AG04450 (cell line): ENCODE data around the gene ATN1. TPM values are rescaled to one million over a fixed set of nuclear protein-coding genes. Genes with fewer than 3 reads are reported as not detected.
"Not testable (repeated sequence)": the region's sequence is repeated elsewhere in the genome, so short reads cannot be mapped to it uniquely, and the experiment has no call there.

Experiments used
- CTCF ChIA-PET: fragments of 300-600, 350-600 bp; formaldehyde crosslinking; extraction: SDS; loops from one replicate; lab custom pipeline; 2022; ENCODE audit warnings: antibody characterized with exemption, inconsistent platforms; lab: Charles Lee
- POLR2A ChIA-PET: fragments of 350-600 bp; formaldehyde crosslinking; extraction: SDS; loops from one replicate; lab custom pipeline; 2021; ENCODE audit warnings: antibody characterized with exemption, inconsistent platforms; lab: Yijun Ruan, JAX
- DNase-seq: peaks from one replicate; pipeline ENCODE4 v3.0.0-alpha.2; 2011; ENCODE audit warnings: low read depth, low spot score
- H3K27ac ChIP-seq: one replicate; pipeline ENCODE4 v1.5.1; 2012; ENCODE audit warnings: low read depth, low read length, control low read depth
- H3K27me3 ChIP-seq: one replicate; pipeline ENCODE4 v1.6.0; 2012; ENCODE audit warnings: low read length; ENCODE audit not compliant: control insufficient read depth, insufficient read depth
- H3K4me3 ChIP-seq: 2 replicates; pipeline ENCODE4 v1.5.1; 2011; ENCODE audit warnings: mild to moderate bottlenecking, low read depth, low read length, control low read depth
- H3K9me3 ChIP-seq: 2 replicates; pipeline ENCODE4 v1.5.1; 2012; ENCODE audit warnings: low read length; ENCODE audit not compliant: control insufficient read depth, insufficient read depth
- polyA plus RNA-seq: library from polyadenylated mRNA; depleted of rRNA; stranded (reverse); fragments of >200 nt; gene quantifications from 2 replicates; pipeline ENCODE4 v1.2.3, GENCODE V29; 2011
- TF ChIP-seq, protein P1 (sequence below): IDR thresholded peaks from 2 replicates; pipeline ENCODE4 v1.5.1; 2011; ENCODE audit warnings: low read depth, low read length, control low read depth, inconsistent platforms

The ATN1 gene
- polyA plus RNA-seq, 1 experiment = 11.2 TPM

DNA sequence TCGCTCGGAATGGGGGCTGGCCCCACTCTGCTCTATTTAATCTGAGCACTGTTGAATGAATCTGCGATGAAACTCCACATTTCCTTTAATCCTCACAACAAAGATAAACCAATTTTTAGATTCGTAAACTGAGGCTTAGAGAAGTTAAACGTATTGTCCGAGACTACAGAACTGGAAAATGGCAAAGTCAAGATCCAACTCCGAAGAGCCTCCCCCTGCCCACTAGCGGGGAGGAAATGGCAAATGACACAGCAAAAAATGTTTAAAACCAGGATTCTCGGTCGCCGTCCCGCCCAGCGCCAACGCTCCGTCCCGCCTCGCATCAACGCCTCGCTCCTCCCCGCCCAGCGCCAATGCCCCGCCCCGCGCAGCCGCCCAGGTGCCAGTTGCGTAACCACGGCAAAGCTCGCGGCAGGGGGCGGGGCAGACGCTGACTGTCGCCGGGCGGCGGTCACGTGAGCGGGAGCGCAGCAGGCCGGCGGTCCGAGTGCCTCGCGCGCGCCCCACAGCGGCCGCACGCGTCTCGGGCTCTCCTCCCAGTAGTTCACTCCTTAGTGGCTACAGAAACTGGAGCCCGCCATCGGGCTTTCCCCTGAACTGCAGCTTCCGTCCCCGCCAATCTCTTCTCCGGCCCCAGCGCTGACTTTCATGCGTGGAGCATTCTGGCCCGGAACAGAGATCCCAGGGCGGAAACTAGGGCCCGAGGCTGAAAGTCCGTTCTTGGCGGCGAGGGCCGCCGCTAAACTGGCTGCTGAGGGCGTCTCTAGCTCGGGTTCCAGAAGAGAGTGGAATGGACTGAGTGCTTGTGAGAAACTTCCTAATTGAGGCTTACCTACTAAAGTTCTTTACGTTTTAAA is 36.7 kb upstream of the ATN1 start:
- no peaks in the 10 kb centered on the region for H3K27me3 ChIP-seq
- DNase-seq = peak; percentile 91
- CTCF ChIA-PET = interaction anchor here (0.6 to 2.8 kb wide), 18 partner anchors 8 to 822 kb away, joined by 3 to 50 read pairs (median 5); partner anchors contain the start of genes LRRC23, SPSB2 and USP5
- TF ChIP-seq, protein P1, sequence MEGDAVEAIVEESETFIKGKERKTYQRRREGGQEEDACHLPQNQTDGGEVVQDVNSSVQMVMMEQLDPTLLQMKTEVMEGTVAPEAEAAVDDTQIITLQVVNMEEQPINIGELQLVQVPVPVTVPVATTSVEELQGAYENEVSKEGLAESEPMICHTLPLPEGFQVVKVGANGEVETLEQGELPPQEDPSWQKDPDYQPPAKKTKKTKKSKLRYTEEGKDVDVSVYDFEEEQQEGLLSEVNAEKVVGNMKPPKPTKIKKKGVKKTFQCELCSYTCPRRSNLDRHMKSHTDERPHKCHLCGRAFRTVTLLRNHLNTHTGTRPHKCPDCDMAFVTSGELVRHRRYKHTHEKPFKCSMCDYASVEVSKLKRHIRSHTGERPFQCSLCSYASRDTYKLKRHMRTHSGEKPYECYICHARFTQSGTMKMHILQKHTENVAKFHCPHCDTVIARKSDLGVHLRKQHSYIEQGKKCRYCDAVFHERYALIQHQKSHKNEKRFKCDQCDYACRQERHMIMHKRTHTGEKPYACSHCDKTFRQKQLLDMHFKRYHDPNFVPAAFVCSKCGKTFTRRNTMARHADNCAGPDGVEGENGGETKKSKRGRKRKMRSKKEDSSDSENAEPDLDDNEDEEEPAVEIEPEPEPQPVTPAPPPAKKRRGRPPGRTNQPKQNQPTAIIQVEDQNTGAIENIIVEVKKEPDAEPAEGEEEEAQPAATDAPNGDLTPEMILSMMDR = peak; percentile 70
- POLR2A ChIA-PET = interaction anchor here (0.6 to 2.0 kb wide), 16 partner anchors 9 to 217 kb away, joined by 3 to 35 read pairs (median 4); partner anchors contain the start of genes C12orf57, C1S, GPR162 and LRRC23
- H3K9me3 ChIP-seq = no peaks in the 10 kb centered on the region; the same call in 1 of the 2 replicates
- H3K27ac ChIP-seq = peak overlapping the region; percentile 94
- peak overlapping the region; percentile 59 for H3K4me3 ChIP-seq

DNA sequence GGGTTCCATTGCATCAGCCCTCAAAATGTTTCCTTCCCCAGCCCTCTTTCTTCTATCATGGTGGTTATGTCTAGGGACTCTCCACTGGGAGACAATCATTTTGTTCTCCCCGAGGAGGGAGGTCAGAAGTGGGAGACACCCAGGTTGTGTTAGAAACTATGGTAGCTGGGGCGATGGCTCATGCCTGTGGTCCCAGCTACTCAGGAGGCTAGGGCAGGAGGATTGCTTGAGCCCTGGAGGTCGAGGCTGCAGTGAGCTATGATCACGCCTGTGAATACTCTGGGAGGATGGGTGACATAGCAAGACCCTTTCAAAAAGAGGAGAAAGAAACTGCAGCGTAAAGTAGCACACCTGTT is 36.1 kb upstream of the ATN1 start:
- Histone ChIP-seq H3K4me3 (peak overlapping the region; percentile 59), H3K27ac (peak overlapping the region; percentile 89), H3K9me3 (no peaks in the 10 kb centered on the region; the same call in 1 of the 2 replicates), H3K27me3 (no peaks in the 10 kb centered on the region)
- POLR2A ChIA-PET = interaction anchor here (0.6 to 2.0 kb wide), 15 partner anchors 9 to 169 kb away, joined by 3 to 35 read pairs (median 4); partner anchors contain the start of genes C12orf57, C1S, GPR162 and LRRC23
- TF ChIP-seq, protein P1 = no peak
- CTCF ChIA-PET = interaction anchor here (0.6 to 2.8 kb wide), 16 partner anchors 8 to 822 kb away, joined by 3 to 50 read pairs (median 6); partner anchors contain the start of genes LRRC23, SPSB2 and USP5
- no peak for DNase-seq

DNA sequence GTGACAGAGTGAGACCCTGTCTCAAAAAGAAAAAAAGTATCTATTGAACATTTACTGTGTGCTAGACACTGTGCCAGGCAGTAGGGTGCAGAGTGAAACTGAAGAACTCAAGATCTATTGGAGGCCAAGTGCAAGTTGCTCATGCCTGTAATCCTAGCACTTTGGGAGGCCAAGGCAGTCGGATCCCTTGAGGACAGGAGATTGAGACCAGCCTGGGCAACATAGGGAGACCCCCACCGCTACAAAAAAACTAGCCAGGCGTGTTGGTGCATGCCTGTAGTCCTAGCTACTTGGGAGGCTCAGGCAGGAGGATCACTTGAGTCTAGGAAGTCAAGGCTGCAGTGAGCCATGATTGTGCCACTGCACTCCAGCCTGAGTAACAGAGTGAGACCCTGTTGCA is 35.1 kb upstream of the ATN1 start:
- H3K27ac ChIP-seq, H3K4me3 ChIP-seq, POLR2A ChIA-PET, H3K9me3 ChIP-seq, H3K27me3 ChIP-seq, DNase-seq: not testable (repeated sequence)
- CTCF ChIA-PET = interaction anchor here (2.0 to 2.8 kb wide), 2 partner anchors 13 to 22 kb away, joined by 21 to 50 read pairs; partner anchors contain the start of genes LRRC23 and SPSB2

DNA sequence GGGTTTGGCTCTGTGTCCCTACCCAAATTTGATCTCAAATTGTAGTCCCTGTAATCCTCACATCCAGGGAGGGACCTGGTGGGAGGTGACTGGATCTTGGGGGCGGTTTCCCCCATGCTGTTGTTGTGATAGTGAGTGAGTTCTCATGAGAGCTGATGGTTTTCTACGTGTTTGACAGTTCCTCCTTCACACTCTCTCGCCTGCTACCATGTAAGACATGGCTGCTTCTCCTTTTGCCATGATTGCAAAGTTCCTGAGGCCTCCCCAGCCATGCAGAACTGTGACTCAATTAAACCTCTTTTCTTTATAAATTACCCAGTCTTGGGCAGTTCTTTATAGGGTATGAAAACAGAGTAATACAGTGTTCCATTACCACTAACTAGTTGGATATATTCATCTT is 33.4 kb upstream of the ATN1 start:
- TF ChIP-seq, protein P1 = no peak
- Histone ChIP-seq H3K4me3 (no peak overlapping the region), H3K27ac (no peak overlapping the region), H3K27me3 (no peaks in the 10 kb centered on the region), H3K9me3 (no peaks in the 10 kb centered on the region; the same call in 1 of the 2 replicates)
- ChIA-PET CTCF (interaction anchor here (1.3 to 1.4 kb wide), 2 partner anchors 22 to 30 kb away, joined by 5 to 6 read pairs; partner anchors contain the start of gene SPSB2), POLR2A (no interaction called here)
- DNase-seq = no peak

DNA sequence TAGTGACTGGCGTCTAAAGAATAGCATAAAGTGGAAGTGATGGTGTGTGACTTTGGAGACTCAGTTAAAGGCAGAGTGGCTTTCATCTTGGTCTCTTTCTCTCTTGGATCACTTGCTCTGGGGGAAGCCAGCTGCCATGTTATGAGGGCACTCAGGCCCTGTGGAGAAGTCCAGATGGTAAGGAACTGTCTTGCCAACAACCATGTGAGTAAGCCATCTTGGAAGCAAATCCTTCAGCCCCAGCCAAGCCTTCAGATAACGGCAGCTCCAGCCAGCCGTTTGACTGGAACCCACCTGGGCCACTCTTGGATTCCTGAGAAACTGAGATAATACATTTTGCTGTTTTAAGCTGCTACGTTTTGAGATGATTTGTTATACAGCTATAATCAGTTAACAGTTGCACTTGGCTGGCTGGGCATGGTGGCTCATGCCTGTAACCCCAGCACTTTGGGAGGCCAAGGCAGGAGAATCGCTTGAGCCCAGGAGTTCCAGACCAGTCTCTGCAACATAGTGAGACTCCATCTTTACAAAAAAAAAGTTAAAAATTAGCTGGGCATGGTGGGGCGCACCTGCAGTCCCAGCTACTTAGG is 30.8 kb upstream of the ATN1 start:
- ChIA-PET POLR2A (interaction anchor here (1.3 kb wide), 1 partner anchor 30 kb away, joined by 4 read pairs; the partner anchor contains the start of gene TPI1), CTCF (interaction anchor here (1.4 kb wide), 1 partner anchor 27 kb away, joined by 3 read pairs; no protein-coding TSS in a partner anchor)

More for the DNA sequence above, 30.8 kb upstream of the ATN1 start:
- DNase-seq = no peak
- Histone ChIP-seq H3K27ac (no peak overlapping the region), H3K27me3 (no peaks in the 10 kb centered on the region), H3K4me3 (no peak overlapping the region), H3K9me3 (no peaks in the 10 kb centered on the region; the same call in 1 of the 2 replicates)
- TF ChIP-seq, protein P1 = no peak
